Mesendoderm (in vitro differentiated cells): ENCODE results near the gene ZDBF2.
"Not testable (repeated sequence)": the region's sequence is repeated elsewhere in the genome, so short reads cannot be mapped to it uniquely, and the experiment has no call there.

Experiments used
- DNase-seq: peaks from one replicate; pipeline ENCODE4 v3.0.0; 2013
- H2AK5ac ChIP-seq: 2 replicates; pipeline ENCODE4 v1.6.1; 2013; ENCODE audit warnings: low read length, inconsistent platforms
- H2BK120ac ChIP-seq: 2 replicates; pipeline ENCODE4 v1.6.1; 2013; ENCODE audit warnings: low read depth, mild to moderate bottlenecking, low read length, moderate library complexity, mixed read lengths
- H2BK15ac ChIP-seq: replicated peaks from 2 replicates; pipeline ENCODE4 v1.6.1; 2013; ENCODE audit warnings: low read depth, mild to moderate bottlenecking, moderate library complexity
- H2BK5ac ChIP-seq: 2 replicates; pipeline ENCODE4 v1.6.1; 2013; ENCODE audit warnings: low read length, inconsistent platforms
- H3K18ac ChIP-seq: 2 replicates; pipeline ENCODE4 v1.6.1; 2013; ENCODE audit warnings: mild to moderate bottlenecking, low read length, mixed read lengths
- H3K23ac ChIP-seq: one replicate; pipeline ENCODE4 v1.6.1; 2013; ENCODE audit warnings: low read length
- H3K27ac ChIP-seq: 2 replicates; pipeline ENCODE4 v1.5.1; 2013; ENCODE audit warnings: low read depth, mild to moderate bottlenecking, inconsistent platforms, low read length, moderate library complexity
- H3K27me3 ChIP-seq: 2 replicates; pipeline ENCODE4 v1.6.1; 2013; ENCODE audit warnings: low read length, control low read depth, mild to moderate bottlenecking, inconsistent platforms; ENCODE audit not compliant: insufficient read depth, poor library complexity
- H3K36me3 ChIP-seq: 2 replicates; pipeline ENCODE4 v1.6.1; 2013; ENCODE audit warnings: low read length, inconsistent platforms; ENCODE audit not compliant: control insufficient read depth, insufficient read depth
- H3K4ac ChIP-seq: one replicate; pipeline ENCODE4 v1.6.1; 2013; ENCODE audit warnings: low read depth, mild to moderate bottlenecking, low read length, moderate library complexity
- H3K4me1 ChIP-seq: 2 replicates; pipeline ENCODE4 v1.6.1; 2013; ENCODE audit warnings: low read depth, low read length, inconsistent platforms; ENCODE audit not compliant: control insufficient read depth
- H3K4me2 ChIP-seq: 2 replicates; pipeline ENCODE4 v1.6.1; 2013; ENCODE audit warnings: low read length
- H3K4me3 ChIP-seq: 2 replicates; pipeline ENCODE4 v1.5.1; 2013; ENCODE audit warnings: mild to moderate bottlenecking, low read length
- H3K56ac ChIP-seq: one replicate; pipeline ENCODE4 v1.6.1; 2013; ENCODE audit warnings: low read length
- H3K79me1 ChIP-seq: 2 replicates; pipeline ENCODE4 v1.6.1; 2013; ENCODE audit warnings: low read length, inconsistent platforms
- H3K79me2 ChIP-seq: 2 replicates; pipeline ENCODE4 v1.6.1; 2013; ENCODE audit warnings: mild to moderate bottlenecking, low read length; ENCODE audit not compliant: control insufficient read depth, insufficient read depth
- H3K9ac ChIP-seq: 2 replicates; pipeline ENCODE4 v1.6.1; 2013; ENCODE audit warnings: low read length, inconsistent platforms
- H4K5ac ChIP-seq: one replicate; pipeline ENCODE4 v1.6.1; 2013; ENCODE audit warnings: low read length
- H4K8ac ChIP-seq: one replicate; pipeline ENCODE4 v1.6.1; 2013; ENCODE audit warnings: low read depth, mild to moderate bottlenecking, control low read depth, low read length, moderate library complexity
- WGBS: extraction: QIAGEN DNeasy Blood & Tissue Kit; methylation state at CpG from one replicate; pipeline ENCODE4 v1.1.7; 2013; ENCODE audit warnings: low lambda C conversion rate, missing lambda C conversion rate; ENCODE audit not compliant: insufficient coverage; ENCODE audit errors: extremely low coverage; 5-methylcytosine and 5-hydroxymethylcytosine counted together

Gene ZDBF2

GRCh38 chr2:206353685-206354084 is 79.2 kb downstream of the ZDBF2 start:
- no peak overlapping the region for H3K4me3 ChIP-seq
- H2AK5ac ChIP-seq: no peak overlapping the region
- H4K5ac ChIP-seq: no peak overlapping the region
- H3K4me1 ChIP-seq: no peaks in the 10 kb centered on the region
- no peak overlapping the region for H3K56ac ChIP-seq
- H4K8ac ChIP-seq: no peak overlapping the region
- H3K36me3 ChIP-seq: no peaks in the 10 kb centered on the region
- no CpG with 5 or more reads among the region's 1 CpG for WGBS
- no peaks in the 10 kb centered on the region for H3K79me1 ChIP-seq
- no peak overlapping the region for H3K4me2 ChIP-seq
- DNase-seq: peak; percentile 11
- H3K4ac ChIP-seq: no peak overlapping the region
- H2BK120ac ChIP-seq: no peak overlapping the region
- H3K27me3 ChIP-seq: no peaks in the 10 kb centered on the region
- H2BK5ac ChIP-seq: no peak overlapping the region
- H3K9ac ChIP-seq: no peak overlapping the region
- H3K27ac ChIP-seq: no peak overlapping the region
- no peak overlapping the region for H3K18ac ChIP-seq
- H3K23ac ChIP-seq: no peak overlapping the region
- H3K79me2 ChIP-seq: no peaks in the 10 kb centered on the region
- no peak overlapping the region for H2BK15ac ChIP-seq

GRCh38 chr2:206354129-206354528 is 79.7 kb downstream of the ZDBF2 start:
- no peaks in the 10 kb centered on the region for H3K79me2 ChIP-seq
- H3K4me1 ChIP-seq: no peaks in the 10 kb centered on the region
- DNase-seq: no peak
- no peak overlapping the region for H3K9ac ChIP-seq
- no peak overlapping the region for H2BK120ac ChIP-seq
- no peak overlapping the region for H4K5ac ChIP-seq
- H3K4me3 ChIP-seq: no peak overlapping the region
- no peak overlapping the region for H3K27ac ChIP-seq
- H3K4me2 ChIP-seq: no peak overlapping the region
- no peaks in the 10 kb centered on the region for H3K36me3 ChIP-seq
- H3K27me3 ChIP-seq: no peaks in the 10 kb centered on the region
- no peak overlapping the region for H4K8ac ChIP-seq
- H3K56ac ChIP-seq: no peak overlapping the region
- WGBS: no CpG with 5 or more reads among the region's 6 CpGs
- H3K18ac ChIP-seq: no peak overlapping the region
- H3K23ac ChIP-seq: no peak overlapping the region
- no peak overlapping the region for H2AK5ac ChIP-seq
- no peak overlapping the region for H3K4ac ChIP-seq
- H2BK15ac ChIP-seq: no peak overlapping the region
- no peaks in the 10 kb centered on the region for H3K79me1 ChIP-seq
- no peak overlapping the region for H2BK5ac ChIP-seq

- H2AK5ac ChIP-seq, H3K4me2 ChIP-seq, H4K8ac ChIP-seq, H3K4me3 ChIP-seq, H3K36me3 ChIP-seq, H3K56ac ChIP-seq, H2BK5ac ChIP-seq, H2BK120ac ChIP-seq, H3K27ac ChIP-seq, H3K79me1 ChIP-seq, H3K4me1 ChIP-seq, DNase-seq, H3K4ac ChIP-seq, H3K9ac ChIP-seq, H3K23ac ChIP-seq, H3K79me2 ChIP-seq, H3K18ac ChIP-seq, H4K5ac ChIP-seq, H2BK15ac ChIP-seq, H3K27me3 ChIP-seq: not testable (repeated sequence)
- no CpG with 5 or more reads among the region's 29 CpGs for WGBS
Measured at GRCh38 chr2:206356840-206357239, 82.4 kb downstream of the ZDBF2 start.

DNA sequence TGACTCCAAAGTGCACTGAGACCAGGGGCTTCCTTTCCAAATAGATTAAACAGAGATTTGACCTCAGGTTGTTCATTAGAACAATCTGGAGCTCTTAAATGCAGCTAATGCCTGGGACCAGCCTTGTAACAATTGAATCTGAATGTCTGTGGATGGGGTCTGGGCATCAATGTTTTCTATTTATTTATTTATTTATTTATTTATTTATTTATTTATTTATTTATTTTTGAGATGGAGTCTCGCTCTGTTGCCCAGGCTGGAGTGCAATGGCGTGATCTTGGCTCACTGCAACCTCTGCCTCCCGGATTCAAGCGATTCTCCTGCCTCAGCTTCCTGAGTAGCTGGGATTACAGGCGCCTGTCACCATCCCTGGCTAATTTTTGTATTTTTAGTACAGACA is 86.4 kb downstream of the ZDBF2 start:
- H3K4me2 ChIP-seq, H3K4me1 ChIP-seq, H4K5ac ChIP-seq, H3K36me3 ChIP-seq, H2BK120ac ChIP-seq, DNase-seq, H2AK5ac ChIP-seq, H3K27ac ChIP-seq, H3K4ac ChIP-seq, H3K79me2 ChIP-seq, H4K8ac ChIP-seq, H3K79me1 ChIP-seq, H3K18ac ChIP-seq, H3K27me3 ChIP-seq, H3K56ac ChIP-seq, H3K23ac ChIP-seq, H2BK5ac ChIP-seq, H2BK15ac ChIP-seq, H3K4me3 ChIP-seq, H3K9ac ChIP-seq: not testable (repeated sequence)
- no CpG with 5 or more reads among the region's 5 CpGs for WGBS

GRCh38 chr2:206361407-206362045 is 87.1 kb downstream of the ZDBF2 start:
- no CpG with 5 or more reads among the region's 2 CpGs for WGBS
- Histone ChIP-seq H2BK15ac (no peak overlapping the region), H3K4ac (no peak overlapping the region)

More at GRCh38 chr2:206361407-206362045, 87.1 kb downstream of the ZDBF2 start:
- Histone ChIP-seq H3K4me2 (no peak overlapping the region), H3K4me1 (no peaks in the 10 kb centered on the region), H2AK5ac (no peak overlapping the region), H3K36me3 (no peaks in the 10 kb centered on the region), H2BK120ac (no peak overlapping the region), H3K79me1 (no peaks in the 10 kb centered on the region), H4K5ac (no peak overlapping the region), H3K9ac (no peak overlapping the region), H3K27ac (no peak overlapping the region), H2BK5ac (no peak overlapping the region), H3K4me3 (no peak overlapping the region), H3K79me2 (no peaks in the 10 kb centered on the region), H4K8ac (no peak overlapping the region), H3K18ac (no peak overlapping the region), H3K23ac (no peak overlapping the region), H3K56ac (no peak overlapping the region), H3K27me3 (no peaks in the 10 kb centered on the region)
- DNase-seq: no peak
